T-helper 1 cell treated with Interleukin-12 subunit alpha and Interleukin-12 subunit beta and Interleukin-4 antibody, amounts not matched to agents 30 ng/mL and 1 ng/mL, for 36 hours (primary cell): ENCODE measurements around the gene KLF7. TPM values are rescaled to one million over a fixed set of nuclear protein-coding genes. Genes with fewer than 3 reads are reported as not detected.
"Not testable (repeated sequence)": the region's sequence is repeated elsewhere in the genome, so short reads cannot be mapped to it uniquely, and the experiment has no call there.

Experiments used
- intact Hi-C: fragments of 100-400 bp; cut with micrococcal nuclease; formaldehyde crosslinking; loops from one replicate; pipeline ENCODE4 v1.15.1; 2024
- total RNA-seq: library from RNA; stranded (reverse); gene quantifications from 2 replicates; pipeline ENCODE4 v1.2.3, GENCODE V29; 2022

The KLF7 gene
- total RNA-seq, 1 donor from 2014 or later: 25.1 TPM

- intact Hi-C loops: no loop called here
Observed at GRCh38 chr2:207037896-207038295, 127.9 kb downstream of the KLF7 start.

DNA sequence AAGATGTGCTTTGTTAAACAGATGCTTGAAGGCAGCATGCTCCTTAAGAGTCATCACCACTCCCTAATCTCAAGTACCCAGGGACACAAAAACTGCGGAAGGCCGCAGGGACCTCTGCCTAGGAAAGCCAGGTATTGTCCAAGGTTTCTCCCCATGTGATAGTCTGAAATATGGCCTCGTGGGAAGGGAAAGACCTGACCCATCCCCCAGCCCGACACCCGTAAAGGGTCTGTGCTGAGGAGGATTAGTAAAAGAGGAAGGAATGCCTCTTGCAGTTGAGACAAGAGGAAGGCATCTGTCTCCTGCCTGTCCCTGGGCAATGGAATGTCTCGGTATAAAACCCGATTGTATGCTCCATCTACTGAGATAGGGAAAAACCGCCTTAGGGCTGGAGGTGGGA lies 128.7 kb downstream of the KLF7 start:
- intact Hi-C loops: not testable (repeated sequence)

DNA sequence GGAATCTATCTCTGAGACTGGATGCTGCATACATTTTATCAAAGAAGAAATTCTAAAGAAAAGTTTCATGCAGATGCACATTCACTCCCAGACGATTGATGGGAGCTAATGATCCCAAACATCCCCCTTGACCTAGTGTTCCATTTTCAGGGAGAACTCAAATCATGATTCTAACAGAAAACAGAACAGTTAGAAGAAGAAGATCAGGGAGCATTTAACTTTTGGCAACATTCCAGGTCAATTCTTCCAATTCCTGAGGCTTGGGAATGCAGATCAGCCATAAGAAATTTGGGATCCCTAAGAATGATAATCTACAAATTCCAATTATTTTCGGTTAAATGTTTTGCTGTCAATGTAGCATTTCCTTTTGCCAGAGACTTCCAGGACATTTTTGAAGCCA lies 129.9 kb downstream of the KLF7 start:
- intact Hi-C loops: no loop called here

- intact Hi-C loops: no loop called here
Observed at GRCh38 chr2:207032490-207032889, 133.3 kb downstream of the KLF7 start.

Other genes with a start within 250 kb of the KLF7 start
- not detected in 2 replicates for gene CPO, start 226.4 kb downstream of the KLF7 start, total RNA-seq